ENCODE measurements around the gene PDE6D. TPM values are rescaled to one million over a fixed set of nuclear protein-coding genes. Genes with fewer than 3 reads are reported as not detected.

PDE6D gene
- total and polyA plus RNA-seq, 2 of the 13 experiments (the other 11 are each of a cell fraction or from before 2014, with no cell fraction given): 14.1 to 23.2 TPM

GRCh38 chr2:231709981-231710798, 70.9 kb downstream of the PDE6D start (continued):
- TF ChIP-seq EED (CRISPR knock-in tag; IDR thresholded peaks at IDR 0.05) (peak; percentile 100), ZSCAN30 (CRISPR knock-in tag; IDR thresholded peaks at IDR 0.05) (peak; percentile 90; the same call in 1 of the 2 replicates), RXRB (CRISPR knock-in tag; IDR thresholded peaks at IDR 0.05; ENCODE audit: borderline replicate concordance) (peak; percentile 75), ZBTB26 (CRISPR knock-in tag; IDR thresholded peaks at IDR 0.05; ENCODE audit: borderline replicate concordance) (peak; percentile 88), ZNF572 (CRISPR knock-in tag; IDR thresholded peaks at IDR 0.05) (no peak), PHF8 (CRISPR knock-in tag; IDR thresholded peaks at IDR 0.05) (peak; percentile 52), TBL1XR1 (IDR thresholded peaks at IDR 0.05; ENCODE audit: borderline replicate concordance, low read length, partially characterized antibody) (no peak), ETV5 (CRISPR knock-in tag; IDR thresholded peaks at IDR 0.05; ENCODE audit: borderline replicate concordance) (no peak), HNF1B (CRISPR knock-in tag; IDR thresholded peaks at IDR 0.05) (0 out of 2 replicates have a peak, but pooled peaks have one; percentile 10), KMT2B (CRISPR knock-in tag; IDR thresholded peaks at IDR 0.05) (peak; percentile 85), ZNF574 (CRISPR knock-in tag; IDR thresholded peaks at IDR 0.05) (peak; percentile 95), FOXO4 (CRISPR knock-in tag; conservative IDR thresholded peaks at IDR 0.05) (peak; percentile 100), HMGXB3 (CRISPR knock-in tag; IDR thresholded peaks at IDR 0.05; ENCODE audit: borderline replicate concordance) (no peak), XBP1 (CRISPR knock-in tag; IDR thresholded peaks at IDR 0.05) (peak; percentile 95; the same call in 1 of the 2 replicates), ZNF878 (CRISPR knock-in tag; IDR thresholded peaks at IDR 0.05) (peak; percentile 99), ZNF44 (CRISPR knock-in tag; IDR thresholded peaks at IDR 0.05) (no peak), EHMT2 (IDR thresholded peaks at IDR 0.05; ENCODE audit: borderline replicate concordance, low read depth, low read length) (no peak)
